GM12878 (cell line): ENCODE measurements around the gene CA11. TPM values are rescaled to one million over a fixed set of nuclear protein-coding genes. Genes with fewer than 3 reads are reported as not detected.

Experiments
- ATAC-seq: fragments of 200-7000 bp; cut with Tn5 transposase; 3 replicates; pipeline ENCODE4 v1.9.1; 2020; ENCODE audit warnings: mild to moderate bottlenecking, moderate library complexity
- BruUV-seq: library from RNA; stranded (reverse); fragments of 400-500 nt; replicated peaks from 2 replicates; lab custom pipeline; 2021; lab: Mats Ljungman, UMichigan
- CTCF ChIA-PET: fragments of 300-600 bp; sonication (Branson Sonifier 250); formaldehyde crosslinking; extraction: SDS; loops from one replicate; lab custom pipeline; 2021; ENCODE audit warnings: inconsistent platforms; lab: Yijun Ruan, JAX
- POLR2A ChIA-PET: fragments of 350-600 bp; formaldehyde crosslinking; extraction: SDS; loops from one replicate; lab custom pipeline; 2021; ENCODE audit warnings: inconsistent platforms; lab: Charles Lee
- RAD21 ChIA-PET: fragments of 300-600 bp; sonication (Branson Sonifier 250); formaldehyde crosslinking; loops from one replicate; lab custom pipeline; 2023; ENCODE audit warnings: antibody characterized with exemption; ENCODE audit not compliant: unreplicated experiment; lab: Charles Lee
- SMC1A ChIA-PET: fragments of 300-600 bp; sonication (Branson Sonifier 250); formaldehyde crosslinking; loops from one replicate; lab custom pipeline; 2023; ENCODE audit not compliant: unreplicated experiment, uncharacterized antibody; lab: Charles Lee
- DNase-seq: peaks from one replicate; pipeline ENCODE4 v3.0.0-alpha.2; 2011; ENCODE audit warnings: low read depth, low spot score
- FAIRE-seq: peaks from 3 replicates; lab custom pipeline; 2011; peaks lifted over from hg19 to GRCh38; lab: Jason Lieb, UNC
- H2AFZ ChIP-seq: 2 replicates; pipeline ENCODE4 v1.6.0; 2011; ENCODE audit warnings: low read depth, low read length, control low read depth; ENCODE audit not compliant: control insufficient read depth
- H3K27ac ChIP-seq: 2 replicates; pipeline ENCODE4 v1.5.1; 2011; ENCODE audit warnings: control low read depth; ENCODE audit not compliant: control insufficient read depth, insufficient read depth
- H3K27me3 ChIP-seq, 2 experiments: replicated peaks in 1 of 2; 2 replicates each; pipeline versions ENCODE4 v1.6.0 to v1.6.1; 2011; ENCODE audit warnings: low read length in 1 of 2; ENCODE audit not compliant: control insufficient read depth in 2 of 2, insufficient read depth in 2 of 2
- H3K36me3 ChIP-seq, 2 experiments: 2 replicates each; pipeline ENCODE4 v1.5.1; 2011; ENCODE audit warnings: low read length in 1 of 2; ENCODE audit not compliant: control insufficient read depth in 2 of 2, insufficient read depth in 2 of 2
- H3K4me1 ChIP-seq: 2 replicates; pipeline ENCODE4 v1.6.1; 2011; ENCODE audit warnings: mild to moderate bottlenecking, low read length, moderate library complexity, mixed read lengths; ENCODE audit not compliant: control insufficient read depth, insufficient read depth
- H3K4me2 ChIP-seq: 2 replicates; pipeline ENCODE4 v1.6.0; 2011; ENCODE audit warnings: control low read depth; ENCODE audit not compliant: control insufficient read depth, insufficient read depth
- H3K4me3 ChIP-seq: fragments of 200-600 bp; sonication (generic); 2 replicates; pipeline ENCODE4 v1.5.1; 2016
- H3K79me2 ChIP-seq: 2 replicates; pipeline ENCODE4 v1.6.0; 2011; ENCODE audit warnings: low read length; ENCODE audit not compliant: control insufficient read depth, insufficient read depth
- H3K9ac ChIP-seq: 2 replicates; pipeline ENCODE4 v1.8.0; 2011; ENCODE audit warnings: low read length, control low read depth, mixed read lengths; ENCODE audit not compliant: control insufficient read depth, insufficient read depth
- H3K9me3 ChIP-seq: replicated peaks from 3 replicates; pipeline ENCODE4 v1.5.1; 2011; ENCODE audit warnings: mild to moderate bottlenecking, low read length; ENCODE audit not compliant: control insufficient read depth, insufficient read depth
- H4K20me1 ChIP-seq: 2 replicates; pipeline ENCODE4 v1.6.0; 2011; ENCODE audit not compliant: control insufficient read depth, insufficient read depth
- HDAC2 ChIP-seq: fragments of 200-600 bp; sonication (generic); IDR thresholded peaks from 2 replicates; pipeline ENCODE4 v1.6.1; 2017
- IKZF2 ChIP-seq, 2 experiments: fragments of 450-650 bp; IDR thresholded peaks; 2 replicates each; pipeline ENCODE4 v1.6.1; 2017; ENCODE audit warnings: mild to moderate bottlenecking in 2 of 2, moderate library complexity in 2 of 2
- NFYB ChIP-seq: IDR thresholded peaks from 2 replicates; pipeline ENCODE4 v1.6.1; 2011; ENCODE audit warnings: low read depth, mild to moderate bottlenecking, low read length, improper control_type of control experiment, moderate library complexity; ENCODE audit not compliant: insufficient read depth
- SMAD5 ChIP-seq: IDR thresholded peaks from 2 replicates; pipeline ENCODE4 v1.6.1; 2016; ENCODE audit warnings: antibody characterized with exemption, low read depth
- ZNF384 ChIP-seq: IDR thresholded peaks from 2 replicates; pipeline ENCODE4 v1.6.1; 2012; ENCODE audit warnings: low read depth, mild to moderate bottlenecking, low read length, improper control_type of control experiment, borderline replicate concordance
- WGBS: methylation state at CpG from one replicate; pipeline ENCODE4 v1.1.6; 2016; ENCODE audit warnings: low lambda C conversion rate; ENCODE audit not compliant: insufficient replicate concordance, insufficient coverage; ENCODE audit errors: missing lambda C conversion rate; 5-methylcytosine and 5-hydroxymethylcytosine counted together
- in situ Hi-C: fragments of 300-500 bp; cut with MboI; formaldehyde crosslinking; loops from 9 replicates; pipeline ENCODE4 v1.14.3; 2018; ENCODE audit warnings: mixed read lengths
- intact Hi-C: fragments of 100-400 bp; cut with micrococcal nuclease; formaldehyde crosslinking; loops from one replicate; pipeline ENCODE4 v1.14.2; 2022; ENCODE audit not compliant: unreplicated experiment
- polyA plus RNA-seq, 11 experiments: library from polyadenylated mRNA; depleted of rRNA in 4 of 11; unstranded in 6 of 11; stranded (reverse) in 5 of 11; fragments of >200 nt; fragmentation: Nextera tagmentation in 4 of 11; fragmentation: Illumina TruSeq in 1 of 11; extraction: Ambion mirVana in 4 of 11; extraction: Trizol in 1 of 11; gene quantifications; 1 replicate in 1 of 11; 2 replicates in 10 of 11; pipeline versions ENCODE4 v1.2.1 to v1.2.3, GENCODE V29; 2011 to 2016; ENCODE audit warnings: inconsistent platforms in 2 of 11, missing spikeins in 2 of 11, low read depth in 1 of 11
- total RNA-seq, 4 experiments: library from RNA; depleted of rRNA in 3 of 4; stranded (reverse); fragments of >200 nt in 3 of 4; fragmentation: Illumina TruSeq in 1 of 4; extraction: Trizol in 1 of 4; gene quantifications; 2 replicates each; pipeline versions ENCODE4 v1.2.1 to v1.2.3, GENCODE V29; 2013 to 2021

CA11 gene
- total and polyA plus RNA-seq, 10 of the 15 experiments (the other 5 are each of a cell fraction or from before 2014, with no cell fraction given), result 1.7 to 7.5 (median 2.4) TPM

DNA sequence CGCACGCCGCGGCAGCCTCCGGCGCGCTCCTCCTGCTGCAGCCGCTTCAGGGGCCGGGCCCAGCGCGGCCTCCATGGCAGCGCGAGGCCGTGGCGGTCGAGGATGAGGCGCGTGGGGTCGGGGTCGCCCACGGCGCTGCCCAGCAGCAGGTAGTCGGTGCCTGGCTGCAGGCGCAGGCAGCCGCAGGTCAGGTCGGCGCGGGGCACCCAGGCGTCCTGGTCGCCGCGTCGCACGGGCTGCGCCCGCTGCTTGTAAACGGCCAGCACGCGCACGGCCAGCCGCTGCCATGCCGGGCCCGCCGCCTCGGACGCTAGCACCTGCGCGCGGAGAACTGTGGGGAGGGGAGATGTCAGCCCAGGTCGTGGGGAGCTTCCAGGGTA, 15.7 kb upstream of the CA11 start:
- WGBS, result 90% methylated on average over 22 of the region's 50 CpGs
- Histone ChIP-seq H3K4me1 (peaks cover 9% of the 10 kb centered on the region), H3K27me3 (no peaks in the 10 kb centered on the region), H3K36me3 (no peaks in the 10 kb centered on the region), H3K27ac (no peak overlapping the region), H2AFZ (no peak overlapping the region; the same call in 1 of the 2 replicates), H3K9me3 (no peaks in the 10 kb centered on the region; the same call in 2 of the 3 replicates), H3K4me3 (no peak overlapping the region), H3K9ac (no peak overlapping the region), H3K79me2 (no peaks in the 10 kb centered on the region), H4K20me1 (no peaks in the 10 kb centered on the region), H3K4me2 (no peak overlapping the region)
- ChIA-PET CTCF (interaction anchor here (1.0 to 3.6 kb wide), 2 partner anchors 13 to 53 kb away, joined by 3 to 20 read pairs; no protein-coding TSS in a partner anchor), SMC1A (no interaction called here), POLR2A (interaction anchor here (0.7 kb wide), 1 partner anchor 17 kb away, joined by 3 read pairs; no protein-coding TSS in a partner anchor), RAD21 (interaction anchor here (0.9 kb wide), 1 partner anchor 16 kb away, joined by 4 read pairs; the partner anchor contains the start of gene CA11)
- BruUV-seq, result no TSS peak
- TF ChIP-seq ZNF384 (no peak), IKZF2 (IDR thresholded peaks at IDR 0.05) (no peak), NFYB (no peak), HDAC2 (no peak), SMAD5 (no peak)
- in situ Hi-C loops (no loop called here), intact Hi-C loops (loop anchor here (5.0 kb wide), 1 partner anchor 121 kb away; no protein-coding TSS in a partner anchor)
- FAIRE-seq, result no peak
- ATAC-seq, result no peak
- no peak for DNase-seq
